PC-9 (cell line): ENCODE measurements around the gene LRP1B. TPM values are rescaled to one million over a fixed set of nuclear protein-coding genes. Genes with fewer than 3 reads are reported as not detected.

ENCODE experiments used
- BruUV-seq: library from RNA; stranded (reverse); fragments of 400-500 nt; replicated peaks from 2 replicates; lab custom pipeline; 2021; lab: Mats Ljungman, UMichigan
- CTCF ChIA-PET: fragments of 300-600 bp; sonication (Branson Sonifier 250); formaldehyde crosslinking; loops from one replicate; lab custom pipeline; 2022; ENCODE audit warnings: antibody characterized with exemption; lab: Charles Lee
- POLR2A ChIA-PET: fragments of 300-600 bp; sonication (Branson Sonifier 250); formaldehyde crosslinking; loops from one replicate; lab custom pipeline; 2022; ENCODE audit warnings: antibody characterized with exemption; ENCODE audit not compliant: unreplicated experiment; lab: Charles Lee
- DNase-seq, 2 experiments: peaks; one replicate each; pipeline versions ENCODE4 v3.0.0 to v3.0.0-alpha.2; 2015 to 2022; ENCODE audit warnings: mixed read lengths in 1 of 2
- H2AFZ ChIP-seq: fragments of 200-600 bp; sonication (generic); 2 replicates; pipeline ENCODE4 v1.8.1; 2017; ENCODE audit warnings: antibody characterized with exemption
- H3F3A ChIP-seq: fragments of 200-600 bp; sonication (generic); 2 replicates; pipeline ENCODE4 v1.8.1; 2017; ENCODE audit warnings: antibody characterized with exemption, mild to moderate bottlenecking, low read depth; ENCODE audit not compliant: insufficient read depth
- H3K27ac ChIP-seq: fragments of 200-600 bp; sonication (generic); 2 replicates; pipeline ENCODE4 v1.6.1; 2016; ENCODE audit warnings: mixed run types
- H3K27me3 ChIP-seq: fragments of 200-600 bp; sonication (generic); 2 replicates; pipeline ENCODE4 v1.6.1; 2016; ENCODE audit warnings: low read depth, mixed run types; ENCODE audit not compliant: insufficient read depth
- H3K36me3 ChIP-seq: fragments of 200-600 bp; sonication (generic); 2 replicates; pipeline ENCODE4 v1.6.1; 2016; ENCODE audit warnings: low read depth, mixed run types
- H3K4me1 ChIP-seq: fragments of 200-600 bp; sonication (generic); replicated peaks from 2 replicates; pipeline ENCODE4 v1.6.1; 2016; ENCODE audit warnings: mixed run types; ENCODE audit not compliant: insufficient read depth
- H3K4me2 ChIP-seq: fragments of 200-600 bp; sonication (generic); 2 replicates; pipeline ENCODE4 v1.6.1; 2017; ENCODE audit warnings: mixed run types
- H3K4me3 ChIP-seq: fragments of 200-600 bp; sonication (generic); 2 replicates; pipeline ENCODE4 v1.6.1; 2016; ENCODE audit warnings: mixed run types
- H3K79me2 ChIP-seq: fragments of 200-600 bp; sonication (generic); 2 replicates; pipeline ENCODE4 v1.6.1; 2017; ENCODE audit warnings: low read depth, mixed run types
- H3K9me2 ChIP-seq: fragments of 200-600 bp; sonication (generic); 2 replicates; pipeline ENCODE4 v1.8.1; 2017; ENCODE audit warnings: mild to moderate bottlenecking; ENCODE audit not compliant: insufficient read depth
- H3K9me3 ChIP-seq: fragments of 200-600 bp; sonication (generic); 2 replicates; pipeline ENCODE4 v1.8.1; 2016; ENCODE audit warnings: low read depth; ENCODE audit not compliant: insufficient read depth
- H4K20me1 ChIP-seq: fragments of 200-600 bp; sonication (generic); 2 replicates; pipeline ENCODE4 v1.8.1; 2017; ENCODE audit not compliant: insufficient read depth
- CTCF ChIP-seq: fragments of 200-600 bp; sonication (generic); conservative IDR thresholded peaks from 2 replicates; pipeline ENCODE4 v1.6.1; 2017; ENCODE audit warnings: mixed run types, antibody characterized with exemption, mild to moderate bottlenecking, moderate library complexity
- EZH2 ChIP-seq: fragments of 200-600 bp; sonication (generic); IDR thresholded peaks from 2 replicates; pipeline ENCODE4 v1.8.0; 2017; ENCODE audit warnings: antibody characterized with exemption, low read depth
- intact Hi-C: fragments of 100-400 bp; cut with micrococcal nuclease; formaldehyde crosslinking; loops from one replicate; pipeline ENCODE4 v1.10.0; 2022; ENCODE audit not compliant: unreplicated experiment
- total RNA-seq: library from RNA; stranded (reverse); gene quantifications from 2 replicates; pipeline ENCODE4 v1.2.3, GENCODE V29; 2021

LRP1B gene
- total RNA-seq, 1 experiment from 2014 or later = 1.7 TPM

GRCh38 chr2:141941210-141941714 lies 189.6 kb downstream of the LRP1B start:
- H3K36me3 ChIP-seq = no peaks in the 10 kb centered on the region
- no peaks in the 10 kb centered on the region for H3K4me1 ChIP-seq
- no peaks in the 10 kb centered on the region for H3K9me2 ChIP-seq
- DNase-seq = no peak
- H3K9me3 ChIP-seq = no peaks in the 10 kb centered on the region
- H3K79me2 ChIP-seq = no peaks in the 10 kb centered on the region
- H3F3A ChIP-seq = no peaks in the 10 kb centered on the region
- CTCF ChIA-PET = no interaction called here
- no TSS peak for BruUV-seq
- no peaks in the 10 kb centered on the region for H4K20me1 ChIP-seq
- H2AFZ ChIP-seq = no peak overlapping the region
- H3K4me3 ChIP-seq = no peak overlapping the region
- TF ChIP-seq CTCF (no peak), EZH2 (no peak)
- POLR2A ChIA-PET = no interaction called here
- intact Hi-C loops = no loop called here
- no peaks in the 10 kb centered on the region for H3K27me3 ChIP-seq
- no peak overlapping the region for H3K4me2 ChIP-seq
- no peak overlapping the region for H3K27ac ChIP-seq

- Histone ChIP-seq H3K4me2 (no peak overlapping the region), H3K79me2 (no peaks in the 10 kb centered on the region), H4K20me1 (no peaks in the 10 kb centered on the region), H3F3A (no peaks in the 10 kb centered on the region), H3K27me3 (no peaks in the 10 kb centered on the region), H3K4me1 (no peaks in the 10 kb centered on the region), H3K9me2 (no peaks in the 10 kb centered on the region), H3K9me3 (no peaks in the 10 kb centered on the region), H3K4me3 (no peak overlapping the region), H2AFZ (no peak overlapping the region), H3K36me3 (no peaks in the 10 kb centered on the region), H3K27ac (no peak overlapping the region)
- DNase-seq = no peak
- CTCF ChIA-PET = no interaction called here
- no peak for TF ChIP-seq CTCF
- no peak for TF ChIP-seq EZH2
- POLR2A ChIA-PET = no interaction called here
- intact Hi-C loops = no loop called here
- no TSS peak for BruUV-seq
Observed at GRCh38 chr2:141940709-141941108, 190.1 kb downstream of the LRP1B start.

- no peaks in the 10 kb centered on the region for H4K20me1 ChIP-seq
- CTCF ChIA-PET = no interaction called here
- no peaks in the 10 kb centered on the region for H3F3A ChIP-seq
- H3K4me1 ChIP-seq = no peaks in the 10 kb centered on the region
- intact Hi-C loops = no loop called here
- no peaks in the 10 kb centered on the region for H3K9me3 ChIP-seq
- H3K36me3 ChIP-seq = no peaks in the 10 kb centered on the region
- H3K4me2 ChIP-seq = no peak overlapping the region
- no peaks in the 10 kb centered on the region for H3K79me2 ChIP-seq
- no peak overlapping the region for H3K27ac ChIP-seq
- H2AFZ ChIP-seq = no peak overlapping the region
- H3K9me2 ChIP-seq = no peaks in the 10 kb centered on the region
- DNase-seq = no peak
- H3K4me3 ChIP-seq = no peak overlapping the region
- POLR2A ChIA-PET = no interaction called here
- H3K27me3 ChIP-seq = no peaks in the 10 kb centered on the region
- TF ChIP-seq CTCF = no peak
- no peak for TF ChIP-seq EZH2
- BruUV-seq = no TSS peak
Observed at GRCh38 chr2:141933226-141933625, 197.6 kb downstream of the LRP1B start.
